ENCODE results near the gene CRELD2.
A peak's percentile ranks its signal among the peaks of the same experiment; 100 is the strongest.

Gene CRELD2

GRCh38 chr22:49959782-49960158, 41.3 kb downstream of the CRELD2 start:
- no peak for DNase-seq

- DNase-seq, result peak; percentile 91 to 95
Observed at GRCh38 chr22:49960159-49961004, 41.9 kb downstream of the CRELD2 start, which contains the start of gene PIM3. PIM3 (plus strand) TSS chr22:49960772; CDS start chr22:49960948, 176 bp downstream.

GRCh38 chr22:49961005-49961600, 42.7 kb downstream of the CRELD2 start:
- DNase-seq, result peak in 1 of 2 experiments; percentile 16

GRCh38 chr22:49961601-49962011, 43.2 kb downstream of the CRELD2 start:
- no peak for DNase-seq

- peak; percentile 71 to 84 for DNase-seq
Observed at GRCh38 chr22:49962012-49962750, 43.7 kb downstream of the CRELD2 start.

- no peak for DNase-seq
Observed at GRCh38 chr22:49962751-49963646, 44.6 kb downstream of the CRELD2 start.

GRCh38 chr22:49963647-49964026, 45.2 kb downstream of the CRELD2 start:
- peak in 1 of 2 experiments; percentile 51 for DNase-seq

- no peak for DNase-seq
Observed at GRCh38 chr22:49964136-49965090, 46.0 kb downstream of the CRELD2 start.

- no peak for DNase-seq
Observed at GRCh38 chr22:49965091-49966040, 46.9 kb downstream of the CRELD2 start.

GRCh38 chr22:49966041-49966773, 47.8 kb downstream of the CRELD2 start:
- DNase-seq, result no peak

- no peak for DNase-seq
Observed at GRCh38 chr22:49966774-49967705, 48.6 kb downstream of the CRELD2 start.

GRCh38 chr22:49967706-49968208, 49.3 kb downstream of the CRELD2 start:
- no peak for DNase-seq

- no peak for DNase-seq
Observed at GRCh38 chr22:49968313-49968830, 49.9 kb downstream of the CRELD2 start.

GRCh38 chr22:49968831-49969661, 50.6 kb downstream of the CRELD2 start:
- no peak for DNase-seq

GRCh38 chr22:49969751-49970527, 51.5 kb downstream of the CRELD2 start:
- DNase-seq, result no peak
